CD4-positive, alpha-beta T cell treated with Interleukin-17A for 4 hours (primary cell): ENCODE results near the gene MYO3A.
"Not testable (repeated sequence)": the region's sequence is repeated elsewhere in the genome, so short reads cannot be mapped to it uniquely, and the experiment has no call there.

Experiments used
- DNase-seq: peaks from one replicate; pipeline ENCODE4 v3.0.0-alpha.2; 2020; ENCODE audit warnings: mixed read lengths

MYO3A gene

DNA sequence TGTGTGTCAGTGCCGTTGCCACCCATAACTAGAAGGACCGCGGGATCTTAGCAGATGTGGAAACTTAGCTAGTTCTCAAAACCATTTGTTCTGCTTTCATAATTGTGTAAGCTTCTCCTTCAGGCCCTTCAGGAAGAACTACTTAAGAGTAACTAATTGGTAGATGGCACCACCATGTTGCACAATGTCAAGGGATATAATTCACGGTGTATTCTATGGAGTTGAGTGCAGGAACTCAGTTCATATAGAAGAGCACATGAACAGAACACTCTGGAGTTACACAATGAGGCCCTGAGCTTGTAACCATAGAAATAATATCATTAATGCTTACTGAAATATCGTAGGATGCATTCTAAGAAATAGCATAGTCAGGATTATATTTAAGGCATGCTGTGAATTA, 156.0 kb downstream of the MYO3A start:
- DNase-seq = no peak

DNA sequence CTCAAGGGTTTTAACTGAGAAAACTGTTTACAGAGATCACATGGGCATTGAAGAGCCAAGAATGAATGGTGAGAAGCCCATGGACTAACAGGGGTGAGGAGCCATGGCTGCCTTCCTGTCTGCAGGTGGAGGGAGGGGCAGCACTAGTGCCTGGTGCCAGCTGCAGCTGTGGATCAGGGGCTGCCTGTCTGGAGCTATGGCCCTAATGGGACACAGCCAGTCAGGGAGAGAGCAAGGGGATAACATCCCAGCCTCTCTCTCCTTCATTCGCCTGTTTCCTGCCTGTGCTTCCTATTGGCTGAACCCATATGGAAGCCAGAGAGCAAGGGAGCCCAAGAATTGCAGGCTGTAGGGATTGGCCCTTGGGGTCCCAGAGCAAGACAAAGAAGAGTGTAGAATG, 156.7 kb downstream of the MYO3A start:
- no peak for DNase-seq

DNA sequence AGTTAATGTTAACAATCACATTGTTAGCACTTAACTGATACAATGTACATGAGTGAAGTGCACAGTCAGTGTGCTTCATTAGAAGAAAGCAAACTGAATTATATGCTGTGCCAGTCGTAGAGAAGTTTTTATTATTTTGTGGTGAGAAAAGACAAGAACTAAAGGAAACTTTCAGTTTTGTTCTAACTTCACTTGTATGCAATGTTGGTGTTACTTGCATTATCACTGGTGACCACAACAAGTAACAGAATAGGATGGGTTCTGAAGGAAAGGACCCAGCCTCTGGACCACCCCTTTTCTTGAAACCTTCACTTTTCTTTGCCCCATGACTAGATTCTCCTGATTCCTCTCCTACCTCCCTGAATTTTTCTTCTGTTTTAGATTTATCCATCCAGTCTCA, 159.2 kb downstream of the MYO3A start:
- no peak for DNase-seq

DNA sequence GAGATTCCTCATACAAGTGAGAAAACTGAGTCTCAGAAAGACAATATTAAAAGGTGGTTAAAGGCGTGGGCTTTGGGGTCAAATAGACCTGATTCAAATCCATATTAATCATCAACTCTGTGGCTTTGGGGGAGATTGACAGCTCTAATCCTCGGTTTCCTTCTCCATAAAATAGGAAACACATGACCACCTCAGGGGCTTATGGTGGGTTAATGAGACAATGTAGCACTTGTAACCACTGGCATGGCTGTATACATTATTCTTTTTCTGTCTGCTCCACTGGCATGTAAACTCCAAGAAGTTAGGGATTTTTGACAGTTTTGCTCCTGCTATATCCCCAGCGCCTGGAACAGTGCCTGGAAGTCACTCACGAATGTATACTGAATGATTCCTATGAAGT, 161.8 kb downstream of the MYO3A start:
- DNase-seq = no peak

DNA sequence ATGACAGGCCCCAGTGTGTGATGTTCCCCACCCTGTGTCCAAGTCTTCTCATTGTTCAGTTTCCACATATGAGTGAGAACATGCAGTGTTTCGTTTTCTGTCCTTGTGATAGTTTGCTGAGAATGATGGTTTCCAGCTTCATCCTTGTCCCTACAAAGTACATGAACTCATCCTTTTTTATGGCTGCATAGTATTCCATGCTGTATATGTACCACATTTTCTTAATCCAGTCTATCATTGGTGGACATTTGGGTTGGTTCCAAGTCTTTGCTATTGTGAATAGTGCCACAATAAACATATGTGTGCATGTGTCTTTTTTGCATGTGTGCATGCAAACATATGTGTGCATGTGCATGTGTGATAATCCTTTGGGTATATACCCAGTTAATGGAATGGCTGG, 163.5 kb downstream of the MYO3A start:
- DNase-seq = not testable (repeated sequence)

DNA sequence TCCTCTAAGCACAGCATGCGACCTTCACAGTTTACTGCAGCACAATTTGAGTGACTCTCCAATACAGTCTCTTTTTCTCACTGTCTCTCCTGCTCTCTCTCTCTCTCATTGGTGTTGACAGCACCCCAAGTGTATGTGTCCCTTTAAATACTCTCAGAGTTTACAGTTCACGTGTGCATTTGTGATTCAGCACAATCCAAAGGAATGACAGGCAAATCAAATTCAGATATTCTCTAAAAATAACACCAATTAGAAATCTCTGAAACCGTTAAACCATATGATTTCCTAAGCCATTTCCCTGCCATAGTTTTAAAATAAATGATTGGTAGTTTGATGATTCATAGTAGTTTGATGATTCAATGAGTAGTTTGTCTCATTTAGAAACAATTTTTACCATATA, 178.5 kb downstream of the MYO3A start:
- DNase-seq = no peak

DNA sequence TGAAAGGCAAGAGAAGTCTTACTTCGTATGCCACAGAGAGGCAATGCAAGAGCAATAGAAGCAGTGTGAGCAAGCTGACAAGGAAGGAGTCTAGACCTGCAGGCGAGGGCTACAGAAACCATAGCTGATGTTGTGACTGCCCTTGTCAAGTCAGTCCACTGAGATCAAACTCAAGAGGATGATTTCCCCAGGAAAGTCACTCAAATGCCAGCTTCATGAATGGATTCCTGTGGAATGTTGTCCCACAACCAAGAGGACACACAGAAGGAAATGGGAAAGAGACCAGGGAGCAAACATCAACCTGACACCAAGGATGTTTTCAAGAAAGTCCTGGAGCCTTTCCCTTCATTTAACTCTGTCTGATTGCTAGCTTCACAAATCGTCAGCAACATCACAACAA, 204.6 kb downstream of the MYO3A start:
- no peak for DNase-seq

DNA sequence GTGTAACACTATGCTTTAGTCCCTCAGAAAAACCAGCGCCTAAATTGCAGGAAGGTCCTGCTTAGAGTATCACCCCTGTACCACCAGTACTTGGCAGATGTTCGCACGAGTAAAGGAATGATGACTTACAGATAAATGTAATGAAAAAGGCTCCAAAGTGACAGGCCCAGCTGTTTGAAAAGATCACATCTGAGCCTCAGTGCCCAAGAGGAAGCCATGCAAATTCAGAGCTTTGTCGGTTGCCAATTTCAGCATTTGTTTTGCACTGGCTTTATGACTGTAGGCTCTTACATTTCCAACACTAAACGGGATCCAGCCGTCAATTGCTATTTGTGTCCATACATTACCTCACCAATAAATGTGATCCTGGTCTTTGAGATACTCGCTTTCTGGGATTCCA, 222.0 kb downstream of the MYO3A start:
- no peak for DNase-seq

DNA sequence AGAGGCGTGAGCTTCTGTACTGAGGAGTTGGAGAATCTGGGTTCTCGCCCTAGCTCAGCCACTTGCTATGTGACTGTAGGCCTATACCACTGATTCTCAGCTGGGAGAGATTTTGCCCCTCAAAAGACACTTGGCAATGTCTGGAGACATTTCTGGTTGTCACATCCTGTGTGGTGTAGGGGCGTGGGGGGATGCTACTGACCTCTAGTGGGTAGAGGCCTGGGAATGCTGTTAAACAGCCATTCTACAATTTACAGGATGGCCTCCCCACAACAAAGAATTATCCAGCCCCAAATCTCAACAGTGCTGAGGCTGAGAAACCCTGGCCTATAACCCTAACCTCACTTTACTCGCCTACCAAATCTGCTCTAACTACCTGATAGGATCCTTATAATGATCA, 223.7 kb downstream of the MYO3A start:
- no peak for DNase-seq

DNA sequence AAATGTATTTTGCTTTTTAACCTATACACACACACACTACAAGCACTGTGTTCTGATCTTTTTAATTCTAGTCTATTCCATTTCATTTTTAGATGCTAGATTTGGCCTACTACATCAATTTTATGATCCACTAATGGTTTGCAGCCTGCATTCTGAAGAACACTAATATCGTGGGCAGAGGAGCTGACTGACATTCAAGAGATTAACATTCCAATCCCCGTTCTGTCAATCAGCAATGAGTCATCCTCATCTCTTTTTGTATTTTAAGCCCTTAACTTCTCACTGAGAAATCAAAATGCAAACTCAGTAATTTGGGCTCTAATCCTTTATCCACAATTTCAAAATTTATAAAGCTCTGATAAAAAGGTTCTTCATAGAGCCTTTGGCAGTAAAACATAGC, 235.4 kb downstream of the MYO3A start:
- DNase-seq = no peak

DNA sequence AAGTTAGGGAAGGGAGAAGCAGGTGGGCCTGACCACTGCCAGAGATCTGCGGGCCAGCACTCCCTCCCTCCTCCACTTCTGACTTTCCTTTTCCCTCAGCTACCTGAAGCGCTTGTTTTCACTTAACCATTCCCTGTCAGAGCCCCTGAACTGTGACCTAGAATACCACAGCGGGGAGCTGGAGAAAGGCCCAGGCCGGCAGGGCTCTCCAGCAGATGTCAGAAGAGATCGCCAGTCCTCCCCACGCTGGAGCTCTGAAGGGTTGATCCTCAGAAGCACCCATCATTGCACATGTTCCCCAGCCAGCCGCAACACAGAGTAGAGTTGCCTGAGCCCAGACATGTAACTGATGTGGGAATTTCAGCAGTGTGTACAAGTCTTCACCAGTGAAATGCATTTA, 238.1 kb downstream of the MYO3A start:
- no peak for DNase-seq

DNA sequence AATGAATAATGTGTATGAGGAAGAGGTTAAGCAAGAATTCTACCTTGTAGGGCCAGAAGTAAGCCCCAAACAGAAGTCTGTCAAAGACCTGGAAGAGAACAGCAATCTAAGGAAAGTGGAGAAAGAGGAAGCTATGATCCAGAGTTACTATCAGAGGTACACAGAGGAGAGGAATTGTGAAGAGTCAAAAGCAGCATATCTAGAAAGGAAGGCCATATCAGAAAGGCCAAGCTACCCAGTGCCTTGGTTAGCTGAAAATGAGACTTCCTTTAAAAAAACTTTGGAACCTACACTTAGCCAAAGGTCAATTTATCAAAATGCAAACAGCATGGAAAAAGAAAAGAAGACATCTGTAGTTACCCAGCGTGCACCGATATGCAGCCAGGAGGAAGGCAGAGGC, 239.8 kb downstream of the MYO3A start:
- no peak for DNase-seq

DNA sequence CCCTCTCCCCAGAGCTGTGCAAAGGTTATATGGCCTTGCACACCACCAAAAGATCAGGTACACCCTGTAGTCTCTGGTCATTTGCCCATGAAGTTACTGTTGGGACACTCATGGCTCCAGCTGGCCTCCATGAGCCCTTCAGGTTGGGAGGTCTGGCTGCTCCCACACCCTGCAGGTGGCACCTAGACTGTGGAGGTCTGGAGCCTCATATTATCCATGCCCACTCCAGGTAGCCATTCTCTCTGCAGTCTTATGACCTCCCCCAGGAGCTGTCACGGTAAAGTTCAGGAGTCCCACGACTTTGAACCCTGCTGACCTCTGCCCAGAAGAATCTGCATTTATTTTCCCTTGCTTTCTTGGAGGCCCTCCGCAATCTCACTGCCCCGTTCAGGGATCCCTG, 243.3 kb downstream of the MYO3A start:
- no peak for DNase-seq

DNA sequence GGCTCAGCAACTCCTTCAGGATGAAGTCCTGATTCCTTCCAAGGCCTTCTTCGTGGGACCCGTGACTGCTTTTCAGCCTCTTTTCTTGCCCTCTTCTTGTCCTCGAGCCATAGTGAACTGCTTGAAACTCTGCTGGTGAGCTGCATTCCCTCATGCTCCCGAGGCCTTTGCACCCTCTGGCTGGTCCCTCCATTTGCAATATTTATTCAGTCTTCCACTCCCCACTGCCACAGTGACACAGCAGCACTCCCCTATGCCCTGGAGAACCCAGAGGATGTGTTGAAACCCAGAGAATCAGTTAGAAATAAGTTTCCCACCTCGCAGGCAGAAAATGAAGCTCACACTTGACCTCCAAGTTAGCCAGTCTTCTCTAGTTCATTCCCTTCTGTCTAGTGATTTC, 260.2 kb downstream of the MYO3A start:
- DNase-seq = no peak

DNA sequence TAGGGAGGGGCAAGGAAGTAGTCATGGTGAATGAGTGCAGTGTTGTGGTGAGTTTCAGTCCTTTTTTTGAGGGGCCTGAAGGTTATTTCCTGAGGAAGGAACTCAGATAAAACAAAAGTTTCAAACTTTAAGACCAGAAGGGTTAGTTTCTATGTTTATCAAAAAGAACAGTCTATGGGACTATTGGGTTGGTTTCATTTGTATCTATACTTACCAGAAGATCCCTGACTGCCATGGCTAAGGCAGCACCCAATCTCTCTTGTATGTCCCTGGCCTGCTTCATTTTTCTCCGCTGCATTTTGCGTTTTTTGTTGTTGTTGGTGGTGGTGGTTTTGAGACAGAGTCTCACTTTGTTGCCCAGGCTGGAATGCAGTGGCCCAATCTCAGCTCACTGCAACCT, 263.2 kb downstream of the MYO3A start:
- DNase-seq = no peak

DNA sequence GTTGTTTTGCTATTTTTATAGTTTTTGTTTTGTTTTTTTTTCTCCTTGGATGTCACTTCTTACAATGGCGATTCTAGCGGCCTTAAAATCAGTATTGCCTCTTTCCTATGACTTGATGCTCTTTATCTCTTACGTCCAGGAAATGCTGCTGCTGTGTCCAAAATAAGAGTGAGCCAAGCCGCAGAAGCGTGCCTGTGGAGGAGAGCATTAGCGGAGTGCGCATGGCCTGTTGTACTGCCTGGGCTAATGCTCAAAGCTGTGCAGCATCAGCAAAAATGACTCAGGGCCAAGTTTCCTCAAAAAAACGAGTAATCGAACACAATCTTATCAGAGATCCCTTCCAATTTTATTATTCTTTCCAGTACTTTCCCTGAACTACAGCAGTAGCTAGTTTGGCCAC, 264.1 kb downstream of the MYO3A start:
- no peak for DNase-seq

DNA sequence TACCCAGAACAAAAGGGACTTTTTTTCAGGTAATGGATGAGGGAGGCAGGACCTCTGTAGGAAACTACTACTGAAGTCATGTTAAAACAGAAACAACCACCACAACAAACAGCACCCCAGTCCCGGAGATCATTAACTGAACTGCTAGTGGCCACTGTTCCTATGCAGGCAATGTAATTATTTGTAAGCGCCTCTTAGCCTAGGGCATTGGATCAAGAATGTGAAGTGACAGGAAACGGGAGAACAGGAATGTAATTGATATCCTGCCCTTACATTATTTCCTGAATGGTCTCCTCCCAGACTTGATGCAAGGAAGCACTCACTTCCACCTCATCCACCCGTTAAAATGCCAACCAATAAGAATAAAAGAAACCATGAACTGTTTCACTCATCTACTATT, 265.8 kb downstream of the MYO3A start:
- no peak for DNase-seq

DNA sequence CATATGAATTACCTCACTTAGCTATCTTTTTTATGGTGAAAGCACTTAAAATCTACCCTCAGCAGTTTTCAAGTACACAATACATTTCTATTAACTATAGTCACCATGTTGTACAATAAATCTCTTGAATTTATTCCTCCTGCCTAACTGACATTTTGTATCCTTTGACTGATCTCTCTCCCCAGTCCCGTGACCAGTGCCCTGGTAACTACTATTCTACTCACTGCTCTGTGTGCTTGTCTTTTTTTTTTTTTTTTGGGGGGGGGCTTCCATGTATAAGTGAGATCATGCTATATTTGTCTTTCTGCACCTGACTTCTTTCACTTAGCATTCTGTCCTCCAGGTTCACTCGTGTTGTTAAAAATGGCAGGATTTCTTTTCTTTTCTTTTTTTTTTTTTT, 271.2 kb downstream of the MYO3A start:
- no peak for DNase-seq

DNA sequence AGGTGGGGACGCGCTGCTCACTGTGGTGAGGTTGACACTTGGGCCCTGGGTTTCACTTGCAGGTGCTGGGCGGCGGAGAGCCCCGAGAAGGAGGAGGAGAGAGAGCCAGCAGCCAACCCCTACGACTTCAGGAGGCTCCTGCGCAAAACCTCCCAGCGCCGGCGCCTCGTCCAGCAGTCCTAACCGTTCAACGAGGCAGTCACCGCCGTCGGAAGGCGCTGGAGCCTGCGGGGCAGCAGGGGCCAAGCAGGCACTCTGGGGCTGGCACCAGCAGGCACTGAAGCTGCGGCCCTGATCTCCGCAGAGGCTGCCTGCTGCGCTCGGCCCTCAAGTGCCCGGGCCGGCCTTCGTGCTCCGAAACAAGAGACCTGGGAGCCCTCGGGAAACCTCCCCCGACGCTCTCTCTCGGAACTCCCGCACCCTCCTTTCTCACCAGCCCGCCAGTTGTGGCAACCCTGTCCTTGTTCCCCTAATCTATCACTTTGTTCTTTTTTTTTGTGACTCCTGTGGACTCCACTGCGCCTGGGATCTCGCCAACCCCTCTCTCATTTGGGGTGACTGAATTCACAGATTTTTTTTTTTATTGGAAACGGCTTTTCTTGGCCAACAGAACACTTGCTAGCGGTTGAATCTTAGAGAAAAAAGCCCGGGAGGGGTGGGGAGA, 277.9 kb downstream of the MYO3A start:
- DNase-seq = no peak

DNA sequence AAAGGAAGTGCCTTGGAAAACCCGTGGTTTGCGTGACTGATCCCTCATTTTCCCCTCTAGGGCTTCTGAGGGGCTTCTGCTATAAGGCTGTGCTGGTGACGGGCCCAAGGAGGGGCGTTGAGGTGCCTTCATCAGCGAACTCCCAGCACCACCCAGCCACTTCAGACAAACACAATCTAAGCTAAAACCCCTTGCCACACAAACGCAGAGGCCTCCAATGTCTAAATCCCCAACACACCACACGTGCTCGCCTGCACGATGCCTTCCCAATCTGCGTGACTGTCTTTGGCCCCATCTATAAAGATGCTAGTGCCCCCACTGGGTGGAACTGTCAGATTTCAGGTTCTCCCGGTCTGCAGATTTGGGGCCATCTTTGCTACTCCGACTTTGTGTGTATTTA, 278.5 kb downstream of the MYO3A start:
- no peak for DNase-seq

DNA sequence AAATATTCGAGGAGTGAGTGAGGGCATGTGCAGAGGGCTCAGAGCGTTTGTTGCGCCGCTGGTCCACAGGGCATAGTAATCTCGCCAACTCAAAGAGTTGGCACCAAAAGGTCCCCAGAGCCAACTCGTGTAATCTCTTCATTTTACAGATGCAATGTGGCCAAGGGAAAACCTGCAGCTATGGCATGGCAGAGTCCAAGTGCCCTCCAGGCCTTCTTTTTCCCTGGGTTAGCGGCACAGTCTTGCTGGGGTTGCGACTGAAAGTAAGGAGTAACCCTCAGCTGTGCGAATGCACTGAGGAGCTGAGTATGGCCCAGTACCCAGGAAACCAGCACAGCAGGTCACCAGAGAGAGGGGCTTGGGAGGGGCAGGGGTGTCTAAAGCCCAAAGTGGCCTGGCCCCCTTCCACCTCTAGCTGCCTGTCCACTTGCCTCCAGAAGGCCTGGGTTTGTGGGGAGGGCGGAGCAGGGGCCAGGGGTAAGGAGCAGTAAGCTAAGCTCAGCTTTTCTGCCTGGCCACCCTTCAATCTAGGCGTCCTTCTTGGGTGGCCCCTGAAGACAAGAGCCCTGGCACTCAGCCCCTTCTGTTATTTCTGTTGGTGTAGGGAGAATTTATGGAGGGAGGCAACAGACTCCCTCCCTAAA, 279.2 kb downstream of the MYO3A start:
- no peak for DNase-seq

DNA sequence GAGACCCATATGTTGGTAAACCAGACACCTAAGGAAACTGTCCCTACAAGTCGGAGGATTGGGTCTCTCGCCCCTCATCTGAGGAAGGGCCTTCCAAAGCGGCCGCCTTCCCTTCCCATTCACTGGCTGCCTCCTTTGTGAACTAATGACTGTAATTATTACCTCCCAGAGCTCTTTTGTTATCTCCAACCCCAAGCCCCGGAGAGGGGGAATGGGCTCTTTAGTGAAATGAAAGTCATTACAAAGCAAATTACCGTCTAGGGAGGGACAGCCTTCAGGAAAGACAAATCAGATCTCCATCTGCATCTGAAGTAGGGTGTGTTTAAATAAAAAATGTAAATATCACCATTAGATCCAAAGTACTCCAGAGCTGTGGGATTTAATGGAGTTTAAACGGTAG, 280.0 kb downstream of the MYO3A start:
- DNase-seq = no peak

DNA sequence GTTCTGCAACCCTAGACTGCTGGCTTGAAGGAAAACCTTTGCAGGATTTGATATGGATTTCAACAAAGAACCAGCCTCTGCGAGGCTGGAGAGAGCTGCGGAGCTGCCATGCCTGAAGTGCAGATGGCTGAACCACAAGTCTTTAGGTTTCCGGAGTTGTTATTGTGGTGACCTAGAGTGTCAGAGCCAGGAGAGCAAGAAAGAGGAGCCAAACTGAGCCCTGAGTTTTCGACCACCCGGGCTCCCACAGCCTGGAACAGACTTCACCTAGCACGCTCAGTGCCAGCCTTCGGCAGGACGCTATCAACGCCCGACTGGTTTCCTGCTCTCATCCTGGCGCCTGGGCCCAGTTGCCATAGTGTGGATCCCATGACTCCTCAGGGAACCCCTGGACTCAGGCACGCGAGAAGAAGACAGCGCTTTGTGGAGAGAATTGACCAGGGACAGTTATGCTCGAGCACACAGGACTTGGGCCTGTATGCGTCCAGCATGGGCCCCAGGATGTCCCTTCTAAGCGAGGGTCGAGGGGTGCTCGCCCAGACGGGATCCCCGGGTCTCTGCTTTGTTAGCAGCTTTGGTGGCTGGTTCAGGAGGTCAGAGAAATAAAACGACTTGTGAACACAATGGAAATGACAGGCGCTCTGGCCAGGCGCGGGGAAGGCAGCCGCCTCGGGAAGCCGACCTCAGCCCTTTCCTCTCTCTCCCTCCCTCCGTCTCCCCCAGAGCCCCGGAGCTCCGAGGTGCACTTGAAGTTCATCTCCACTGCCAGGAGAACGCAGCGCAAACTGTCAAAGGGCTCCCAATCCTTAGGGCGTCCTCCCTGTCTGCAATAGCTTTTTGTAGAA, 280.7 kb downstream of the MYO3A start:
- DNase-seq = no peak

DNA sequence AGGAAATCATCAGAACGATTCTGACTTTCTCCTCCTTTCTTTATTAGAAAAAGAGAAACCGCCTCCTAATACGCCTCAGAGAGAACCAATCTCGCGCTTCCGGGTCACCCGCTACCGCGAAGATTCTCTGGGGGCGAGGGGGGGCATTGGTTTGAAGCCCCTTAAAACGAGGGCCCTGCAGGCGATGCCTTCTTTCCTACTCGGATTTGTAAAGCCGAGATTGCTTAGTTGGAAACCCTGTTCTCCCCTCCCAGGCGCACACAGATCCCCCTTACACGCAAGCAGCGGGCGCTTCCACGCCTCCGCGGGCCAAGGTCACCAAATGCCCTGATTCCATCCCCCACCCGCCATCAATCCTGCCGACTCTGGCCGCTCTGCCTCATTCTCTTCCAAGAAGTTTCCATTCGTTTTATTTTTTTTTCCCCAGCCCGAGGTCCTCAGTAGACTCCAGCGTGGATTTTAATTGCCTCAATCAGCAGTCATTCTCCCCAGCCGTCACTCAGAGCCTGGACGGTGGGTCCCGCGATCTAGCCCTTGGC, 281.4 kb downstream of the MYO3A start:
- DNase-seq = no peak
